Right lobe of liver (tissue), 4 donors: ENCODE data around the gene ZBTB44.

Experiments used
- POLR2A ChIP-seq: fragments of 450-650 bp; IDR thresholded peaks from one replicate; pipeline ENCODE4 v1.6.1; 2017; ENCODE audit warnings: antibody characterized with exemption, mild to moderate bottlenecking
- TF ChIP-seq, protein P1 (sequence below), 4 donors: fragments of 200-600 bp in 3 of 4; fragments of 450-650 bp in 1 of 4; IDR thresholded peaks; one replicate each; pipeline versions ENCODE4 v1.5.1 to v1.8.0; 2016 to 2022; ENCODE audit warnings: antibody characterized with exemption in 4 of 4, mild to moderate bottlenecking in 2 of 4
- donor health status: DM: no; HTN: no; CAD: no.
- donor health status: DM: no; HTN: no; CAD: no.
- donor health status: DM: no; HTN: yes; CAD: no.

DNA sequence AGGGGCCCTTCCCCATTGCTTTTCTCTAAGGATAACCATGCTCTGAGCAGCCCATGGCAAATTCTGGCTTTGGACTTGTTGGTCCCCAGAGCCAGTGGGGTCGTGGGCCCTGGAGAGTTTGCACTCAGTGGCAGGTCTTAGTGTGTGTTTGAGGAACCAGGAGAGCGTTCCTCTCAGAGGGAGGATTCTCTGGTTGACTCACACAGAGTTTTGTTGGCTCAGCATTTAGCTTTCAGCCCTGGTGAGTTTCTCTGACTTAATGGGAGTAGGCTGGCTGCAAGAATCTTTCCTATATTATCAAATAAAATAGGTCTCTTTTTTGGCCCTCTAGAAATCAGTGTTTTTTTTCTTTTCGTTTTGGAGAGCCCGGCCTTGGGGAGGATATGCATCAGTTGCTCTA is 134.2 kb downstream of the ZBTB44 start:
- TF ChIP-seq, protein P1, sequence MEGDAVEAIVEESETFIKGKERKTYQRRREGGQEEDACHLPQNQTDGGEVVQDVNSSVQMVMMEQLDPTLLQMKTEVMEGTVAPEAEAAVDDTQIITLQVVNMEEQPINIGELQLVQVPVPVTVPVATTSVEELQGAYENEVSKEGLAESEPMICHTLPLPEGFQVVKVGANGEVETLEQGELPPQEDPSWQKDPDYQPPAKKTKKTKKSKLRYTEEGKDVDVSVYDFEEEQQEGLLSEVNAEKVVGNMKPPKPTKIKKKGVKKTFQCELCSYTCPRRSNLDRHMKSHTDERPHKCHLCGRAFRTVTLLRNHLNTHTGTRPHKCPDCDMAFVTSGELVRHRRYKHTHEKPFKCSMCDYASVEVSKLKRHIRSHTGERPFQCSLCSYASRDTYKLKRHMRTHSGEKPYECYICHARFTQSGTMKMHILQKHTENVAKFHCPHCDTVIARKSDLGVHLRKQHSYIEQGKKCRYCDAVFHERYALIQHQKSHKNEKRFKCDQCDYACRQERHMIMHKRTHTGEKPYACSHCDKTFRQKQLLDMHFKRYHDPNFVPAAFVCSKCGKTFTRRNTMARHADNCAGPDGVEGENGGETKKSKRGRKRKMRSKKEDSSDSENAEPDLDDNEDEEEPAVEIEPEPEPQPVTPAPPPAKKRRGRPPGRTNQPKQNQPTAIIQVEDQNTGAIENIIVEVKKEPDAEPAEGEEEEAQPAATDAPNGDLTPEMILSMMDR (IDR thresholded peaks at IDR 0.05) = no peak
- TF ChIP-seq POLR2A = no peak
